Measurements from ENCODE around the gene PPP1R3E. TPM values are rescaled to one million over a fixed set of nuclear protein-coding genes. Genes with fewer than 3 reads are reported as not detected.
A peak's percentile ranks its signal among the peaks of the same experiment; 100 is the strongest.

PPP1R3E gene
- total and polyA plus RNA-seq, 2 of the 13 experiments (the other 11 are each of a cell fraction or from before 2014, with no cell fraction given): 16.5 to 26.5 TPM

- no peak overlapping the region for H2AFZ ChIP-seq (ENCODE audit: low read length)
- ChIA-PET CTCF (ENCODE audit: low intra/inter-chr PET ratio, low total read pairs) (interaction anchor here (0.6 to 4.4 kb wide), 10 partner anchors 32 to 235 kb away, joined by 3 to 111 read pairs (median 6); partner anchors contain the start of gene CMTM5), POLR2A (interaction anchor here (0.6 to 13.2 kb wide), 7 partner anchors 8 to 232 kb away, joined by 3 to 1053 read pairs (median 8); partner anchors contain the start of genes BCL2L2, HOMEZ, PPP1R3E and THTPA)
- peaks cover 11% of the 10 kb centered on the region; the same call in 1 of the 2 replicates for H4K20me1 ChIP-seq (ENCODE audit: insufficient read depth, low read length)
- H3K27me3 ChIP-seq (ENCODE audit: control insufficient read depth in 1 of 2, insufficient read depth in 2 of 2, low read length in 2 of 2): peaks cover 0 to 20% of the 10 kb centered on the region in 2 experiments; a peak in 2 of 5 replicates
- no peaks in the 10 kb centered on the region for H3K9me3 ChIP-seq (ENCODE audit: low read length)
- no peak overlapping the region for H3K4me3 ChIP-seq (replicated peaks in 1 of 3; ENCODE audit: insufficient read depth in 1 of 3, low read depth in 2 of 3, low read length in 3 of 3)
- no TSS peak for BruUV-seq (replicated peaks)
- ATAC-seq (peak; percentile 75), DNase-seq (ENCODE audit: low spot score) (peak; percentile 89), FAIRE-seq (peak; percentile 86)
- no peak overlapping the region for H3K27ac ChIP-seq (ENCODE audit: extremely low read length, insufficient read depth, low read length)
- H3K79me2 ChIP-seq (ENCODE audit: insufficient read depth, low read length): peaks cover 9% of the 10 kb centered on the region
- no peak overlapping the region for H3K4me2 ChIP-seq (ENCODE audit: low read depth, low read length)
- no peak overlapping the region for H3K9ac ChIP-seq (ENCODE audit: insufficient read depth, low read depth, low read length)
- peaks cover 22% of the 10 kb centered on the region for H3K4me1 ChIP-seq (ENCODE audit: insufficient read depth, low read length)
- in situ Hi-C loops (cut with HindIII; ENCODE audit: extremely low pct_ligation_motif_present, low pct_unique_long_range_greater_than_20kb): loop anchor here (5.0 kb wide), 1 partner anchor 49 kb away; the partner anchor contains the start of gene CMTM5
- intact Hi-C loops (cut with micrococcal nuclease; ENCODE audit: unreplicated experiment): loop anchor here (1.0 to 5.0 kb wide), 5 partner anchors 33 to 234 kb away; no protein-coding TSS in a partner anchor
- peaks cover 16 to 23% of the 10 kb centered on the region in 2 experiments for H3K36me3 ChIP-seq (replicated peaks in 1 of 2; ENCODE audit: control insufficient read depth in 1 of 2, insufficient read depth in 2 of 2, low read length in 2 of 2)
- WGBS (ENCODE audit: low lambda C conversion rate): 36% methylated on average over 4 of the region's 4 CpGs
- peak; percentile 41; the same call in 1 of the 2 replicates for TF ChIP-seq ZBTB49 (CRISPR knock-in tag; IDR thresholded peaks at IDR 0.05; ENCODE audit: borderline replicate concordance)
- 0 out of 2 replicates have a peak, but pooled peaks have one; percentile 55 for TF ChIP-seq ATF6 (CRISPR knock-in tag; conservative IDR thresholded peaks at IDR 0.05)
- TF ChIP-seq CSRNP1 (CRISPR knock-in tag; IDR thresholded peaks at IDR 0.05): peak; percentile 43; the same call in 1 of the 2 replicates
- no peak for TF ChIP-seq ZBTB4 (CRISPR knock-in tag; IDR thresholded peaks at IDR 0.05; ENCODE audit: borderline replicate concordance)
- peak; percentile 92; the same call in 1 of the 2 replicates for TF ChIP-seq ZNF354B (CRISPR knock-in tag; IDR thresholded peaks at IDR 0.05)
- no peak for TF ChIP-seq ZNF256 (CRISPR knock-in tag; conservative IDR thresholded peaks at IDR 0.05)
- TF ChIP-seq ZNF512 (CRISPR knock-in tag; IDR thresholded peaks at IDR 0.05): peak; percentile 10; the same call in 1 of the 2 replicates
- no peak for TF ChIP-seq MTA1 (CRISPR knock-in tag; IDR thresholded peaks at IDR 0.05; ENCODE audit: borderline replicate concordance)
- peak; percentile 40; the same call in 1 of the 2 replicates for TF ChIP-seq ZNF274 (CRISPR knock-in tag; IDR thresholded peaks at IDR 0.05)
Measured at GRCh38 chr14:23327947-23328744, 25.5 kb upstream of the PPP1R3E start.
